ENCODE results near the gene SLC23A1.

DNA sequence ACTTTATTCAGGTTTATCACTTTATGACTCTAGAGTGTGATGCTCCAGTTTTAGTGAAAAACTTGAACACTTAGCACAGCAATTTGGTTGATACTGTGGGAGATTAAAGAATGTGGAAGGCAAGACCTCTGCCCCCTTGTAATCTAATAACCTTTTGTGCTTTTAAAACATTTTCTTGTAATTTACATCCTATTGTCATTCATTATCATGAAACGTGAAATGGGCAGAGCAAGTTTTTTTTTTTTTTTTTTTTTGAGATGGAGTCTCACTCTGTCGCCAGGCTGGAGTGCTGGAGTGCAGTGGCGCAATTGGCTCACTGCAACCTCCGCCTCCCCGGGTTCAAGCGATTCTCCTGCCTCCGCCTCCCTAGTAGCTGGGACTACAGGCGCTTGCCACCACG, 39.6 kb downstream of the SLC23A1 start:
- TF ChIP-seq, protein P1, sequence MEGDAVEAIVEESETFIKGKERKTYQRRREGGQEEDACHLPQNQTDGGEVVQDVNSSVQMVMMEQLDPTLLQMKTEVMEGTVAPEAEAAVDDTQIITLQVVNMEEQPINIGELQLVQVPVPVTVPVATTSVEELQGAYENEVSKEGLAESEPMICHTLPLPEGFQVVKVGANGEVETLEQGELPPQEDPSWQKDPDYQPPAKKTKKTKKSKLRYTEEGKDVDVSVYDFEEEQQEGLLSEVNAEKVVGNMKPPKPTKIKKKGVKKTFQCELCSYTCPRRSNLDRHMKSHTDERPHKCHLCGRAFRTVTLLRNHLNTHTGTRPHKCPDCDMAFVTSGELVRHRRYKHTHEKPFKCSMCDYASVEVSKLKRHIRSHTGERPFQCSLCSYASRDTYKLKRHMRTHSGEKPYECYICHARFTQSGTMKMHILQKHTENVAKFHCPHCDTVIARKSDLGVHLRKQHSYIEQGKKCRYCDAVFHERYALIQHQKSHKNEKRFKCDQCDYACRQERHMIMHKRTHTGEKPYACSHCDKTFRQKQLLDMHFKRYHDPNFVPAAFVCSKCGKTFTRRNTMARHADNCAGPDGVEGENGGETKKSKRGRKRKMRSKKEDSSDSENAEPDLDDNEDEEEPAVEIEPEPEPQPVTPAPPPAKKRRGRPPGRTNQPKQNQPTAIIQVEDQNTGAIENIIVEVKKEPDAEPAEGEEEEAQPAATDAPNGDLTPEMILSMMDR (IDR thresholded peaks at IDR 0.05), result no peak
- TF ChIP-seq, protein P2, sequence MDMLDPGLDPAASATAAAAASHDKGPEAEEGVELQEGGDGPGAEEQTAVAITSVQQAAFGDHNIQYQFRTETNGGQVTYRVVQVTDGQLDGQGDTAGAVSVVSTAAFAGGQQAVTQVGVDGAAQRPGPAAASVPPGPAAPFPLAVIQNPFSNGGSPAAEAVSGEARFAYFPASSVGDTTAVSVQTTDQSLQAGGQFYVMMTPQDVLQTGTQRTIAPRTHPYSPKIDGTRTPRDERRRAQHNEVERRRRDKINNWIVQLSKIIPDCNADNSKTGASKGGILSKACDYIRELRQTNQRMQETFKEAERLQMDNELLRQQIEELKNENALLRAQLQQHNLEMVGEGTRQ (IDR thresholded peaks at IDR 0.05), result no peak
- TF ChIP-seq TP53 (CRISPR knock-in tag; IDR thresholded peaks at IDR 0.05) (no peak), NR3C1 (IDR thresholded peaks at IDR 0.05) (no peak), MAFK (IDR thresholded peaks at IDR 0.05; ENCODE audit: partially characterized antibody) (no peak), POLR2A (IDR thresholded peaks at IDR 0.05; ENCODE audit: low read length) (no peak), KDM5A (IDR thresholded peaks at IDR 0.05) (no peak), RNF2 (IDR thresholded peaks at IDR 0.05; ENCODE audit: borderline replicate concordance, low read depth) (no peak), MYC (IDR thresholded peaks at IDR 0.05; ENCODE audit: borderline replicate concordance, low read length) (no peak), BHLHE40 (IDR thresholded peaks at IDR 0.05; ENCODE audit: low read depth, low read length) (no peak), CBX2 (IDR thresholded peaks at IDR 0.05; ENCODE audit: borderline replicate concordance, low read depth) (no peak)
- TF ChIP-seq, protein P3, sequence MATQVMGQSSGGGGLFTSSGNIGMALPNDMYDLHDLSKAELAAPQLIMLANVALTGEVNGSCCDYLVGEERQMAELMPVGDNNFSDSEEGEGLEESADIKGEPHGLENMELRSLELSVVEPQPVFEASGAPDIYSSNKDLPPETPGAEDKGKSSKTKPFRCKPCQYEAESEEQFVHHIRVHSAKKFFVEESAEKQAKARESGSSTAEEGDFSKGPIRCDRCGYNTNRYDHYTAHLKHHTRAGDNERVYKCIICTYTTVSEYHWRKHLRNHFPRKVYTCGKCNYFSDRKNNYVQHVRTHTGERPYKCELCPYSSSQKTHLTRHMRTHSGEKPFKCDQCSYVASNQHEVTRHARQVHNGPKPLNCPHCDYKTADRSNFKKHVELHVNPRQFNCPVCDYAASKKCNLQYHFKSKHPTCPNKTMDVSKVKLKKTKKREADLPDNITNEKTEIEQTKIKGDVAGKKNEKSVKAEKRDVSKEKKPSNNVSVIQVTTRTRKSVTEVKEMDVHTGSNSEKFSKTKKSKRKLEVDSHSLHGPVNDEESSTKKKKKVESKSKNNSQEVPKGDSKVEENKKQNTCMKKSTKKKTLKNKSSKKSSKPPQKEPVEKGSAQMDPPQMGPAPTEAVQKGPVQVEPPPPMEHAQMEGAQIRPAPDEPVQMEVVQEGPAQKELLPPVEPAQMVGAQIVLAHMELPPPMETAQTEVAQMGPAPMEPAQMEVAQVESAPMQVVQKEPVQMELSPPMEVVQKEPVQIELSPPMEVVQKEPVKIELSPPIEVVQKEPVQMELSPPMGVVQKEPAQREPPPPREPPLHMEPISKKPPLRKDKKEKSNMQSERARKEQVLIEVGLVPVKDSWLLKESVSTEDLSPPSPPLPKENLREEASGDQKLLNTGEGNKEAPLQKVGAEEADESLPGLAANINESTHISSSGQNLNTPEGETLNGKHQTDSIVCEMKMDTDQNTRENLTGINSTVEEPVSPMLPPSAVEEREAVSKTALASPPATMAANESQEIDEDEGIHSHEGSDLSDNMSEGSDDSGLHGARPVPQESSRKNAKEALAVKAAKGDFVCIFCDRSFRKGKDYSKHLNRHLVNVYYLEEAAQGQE (IDR thresholded peaks at IDR 0.05), result no peak
- TF ChIP-seq, protein P4, sequence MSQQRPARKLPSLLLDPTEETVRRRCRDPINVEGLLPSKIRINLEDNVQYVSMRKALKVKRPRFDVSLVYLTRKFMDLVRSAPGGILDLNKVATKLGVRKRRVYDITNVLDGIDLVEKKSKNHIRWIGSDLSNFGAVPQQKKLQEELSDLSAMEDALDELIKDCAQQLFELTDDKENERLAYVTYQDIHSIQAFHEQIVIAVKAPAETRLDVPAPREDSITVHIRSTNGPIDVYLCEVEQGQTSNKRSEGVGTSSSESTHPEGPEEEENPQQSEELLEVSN (IDR thresholded peaks at IDR 0.05; ENCODE audit: borderline replicate concordance, low read depth), result no peak

Measured in A549 (cell line).